Measurements from ENCODE around the gene PDX1.
"Not testable (repeated sequence)": the region's sequence is repeated elsewhere in the genome, so short reads cannot be mapped to it uniquely, and the experiment has no call there.

PDX1 gene

DNA sequence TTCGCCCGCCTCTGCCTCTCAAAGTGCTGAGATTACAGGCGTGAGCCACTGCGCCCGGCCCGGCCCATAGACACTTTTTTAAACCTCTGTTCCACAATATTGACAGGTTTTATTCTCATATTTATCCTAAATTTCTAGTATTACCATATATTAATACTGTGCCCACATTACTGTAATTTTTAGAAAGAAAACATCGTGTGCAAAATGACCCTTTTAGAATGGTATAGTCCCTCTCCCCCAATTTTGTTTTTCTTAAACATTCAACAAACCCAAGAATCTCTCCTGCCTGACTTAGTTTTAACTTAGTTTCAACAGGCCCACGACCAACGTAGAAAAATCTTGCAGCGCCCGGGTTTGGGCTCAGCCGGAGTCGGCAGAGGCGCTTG, 40.2 kb downstream of the PDX1 start:
- H3K4me3 ChIP-seq (ENCODE audit: low read depth, low read length): no peak overlapping the region; the same call in none of the 2 replicates
- DNase-seq (ENCODE audit: low read depth): no peak
- TF ChIP-seq, protein P1, sequence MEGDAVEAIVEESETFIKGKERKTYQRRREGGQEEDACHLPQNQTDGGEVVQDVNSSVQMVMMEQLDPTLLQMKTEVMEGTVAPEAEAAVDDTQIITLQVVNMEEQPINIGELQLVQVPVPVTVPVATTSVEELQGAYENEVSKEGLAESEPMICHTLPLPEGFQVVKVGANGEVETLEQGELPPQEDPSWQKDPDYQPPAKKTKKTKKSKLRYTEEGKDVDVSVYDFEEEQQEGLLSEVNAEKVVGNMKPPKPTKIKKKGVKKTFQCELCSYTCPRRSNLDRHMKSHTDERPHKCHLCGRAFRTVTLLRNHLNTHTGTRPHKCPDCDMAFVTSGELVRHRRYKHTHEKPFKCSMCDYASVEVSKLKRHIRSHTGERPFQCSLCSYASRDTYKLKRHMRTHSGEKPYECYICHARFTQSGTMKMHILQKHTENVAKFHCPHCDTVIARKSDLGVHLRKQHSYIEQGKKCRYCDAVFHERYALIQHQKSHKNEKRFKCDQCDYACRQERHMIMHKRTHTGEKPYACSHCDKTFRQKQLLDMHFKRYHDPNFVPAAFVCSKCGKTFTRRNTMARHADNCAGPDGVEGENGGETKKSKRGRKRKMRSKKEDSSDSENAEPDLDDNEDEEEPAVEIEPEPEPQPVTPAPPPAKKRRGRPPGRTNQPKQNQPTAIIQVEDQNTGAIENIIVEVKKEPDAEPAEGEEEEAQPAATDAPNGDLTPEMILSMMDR (IDR thresholded peaks at IDR 0.05; ENCODE audit: insufficient read depth, low read depth, low read length, missing control alignments): no peak

DNA sequence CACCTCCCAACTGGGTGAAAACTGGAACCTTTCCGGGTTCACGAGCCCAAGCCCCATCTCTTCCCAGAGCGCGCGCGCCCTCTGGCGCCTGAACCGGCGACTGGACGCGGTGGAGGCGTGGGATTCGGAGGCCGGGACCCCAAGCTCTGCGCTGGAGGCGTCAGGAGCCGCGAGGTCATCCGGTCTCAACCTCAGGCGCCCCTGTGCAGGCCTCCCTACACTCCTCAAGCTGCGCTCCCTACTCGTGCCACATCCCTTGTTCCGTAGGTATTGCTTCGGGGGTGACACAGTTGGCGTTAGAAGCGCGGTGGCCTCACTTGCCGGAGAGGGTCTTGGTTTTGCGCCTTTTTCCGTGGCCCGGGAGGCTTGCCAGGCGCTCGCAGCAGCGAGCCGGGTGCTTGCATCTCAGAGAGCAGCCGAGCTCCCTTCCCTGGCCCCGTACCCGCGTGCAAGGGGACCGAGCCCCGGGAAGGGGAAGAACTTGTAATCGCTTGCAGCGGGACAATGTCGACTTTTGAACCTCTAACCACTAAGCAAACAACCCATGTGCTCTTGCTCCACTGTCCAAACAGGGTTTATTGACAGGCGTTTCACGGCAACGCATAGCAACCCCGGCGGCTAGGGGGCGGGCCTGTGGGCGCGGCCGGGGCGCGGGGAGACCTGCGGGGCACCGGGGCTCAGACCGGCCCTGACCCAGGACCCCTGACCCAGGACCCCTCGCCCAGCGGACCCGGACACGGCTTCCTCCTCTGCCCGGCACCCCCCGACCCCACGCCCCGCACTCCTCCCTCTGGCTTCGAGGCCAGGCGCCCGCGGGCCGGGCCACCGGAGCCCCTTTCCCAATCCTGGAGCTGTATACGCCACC, 40.8 kb downstream of the PDX1 start:
- peak overlapping the region; percentile 18 for H3K4me3 ChIP-seq (ENCODE audit: low read depth, low read length)
- DNase-seq (ENCODE audit: low read depth): peak; percentile 45
- TF ChIP-seq, protein P1 (IDR thresholded peaks at IDR 0.05; ENCODE audit: insufficient read depth, low read depth, low read length, missing control alignments): peak; percentile 47

DNA sequence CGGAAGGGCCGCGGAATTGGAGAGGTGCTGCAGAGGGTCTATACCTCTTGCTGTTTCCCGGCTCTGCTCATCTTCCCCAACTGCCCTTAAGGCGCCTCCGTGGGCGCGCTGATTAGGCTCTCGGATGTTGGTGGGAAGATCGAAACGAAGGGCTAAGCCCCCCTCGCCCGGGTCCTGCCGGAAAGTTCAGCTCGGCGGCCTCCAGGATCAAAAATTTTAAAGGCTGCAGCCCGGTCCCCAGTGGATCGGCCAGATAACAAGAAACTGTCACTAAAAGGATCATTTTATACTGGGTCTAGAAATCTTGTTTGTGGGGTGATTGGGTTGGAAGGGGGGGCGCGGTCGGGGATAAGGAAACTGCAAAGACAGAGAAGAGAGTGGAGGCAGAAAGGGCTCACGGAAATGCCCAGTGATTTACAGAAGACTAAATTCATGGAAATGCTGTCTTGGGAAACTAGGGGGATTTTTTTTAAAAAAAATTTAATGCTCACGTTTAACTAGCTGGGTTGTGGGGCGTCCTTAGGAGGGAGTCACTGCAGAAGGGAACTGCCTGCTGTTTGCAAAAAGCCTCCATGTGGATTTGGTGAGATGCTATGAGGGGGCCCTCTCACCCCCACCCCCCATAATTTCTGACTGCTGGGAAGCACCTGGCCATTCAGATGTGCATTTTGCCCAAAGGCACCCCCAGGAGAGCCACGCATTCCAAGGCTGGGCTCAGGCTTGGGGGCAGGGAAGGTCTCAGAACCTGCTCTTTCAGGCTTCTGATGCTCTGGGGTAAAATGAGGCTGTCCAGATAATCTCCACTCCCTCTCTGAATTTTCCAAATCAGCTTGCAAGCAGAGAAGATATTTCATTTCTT, 41.7 kb downstream of the PDX1 start:
- H3K4me3 ChIP-seq (ENCODE audit: low read depth, low read length): no peak overlapping the region
- DNase-seq (ENCODE audit: low read depth): no peak
- TF ChIP-seq, protein P1 (IDR thresholded peaks at IDR 0.05; ENCODE audit: insufficient read depth, low read depth, low read length, missing control alignments): no peak

DNA sequence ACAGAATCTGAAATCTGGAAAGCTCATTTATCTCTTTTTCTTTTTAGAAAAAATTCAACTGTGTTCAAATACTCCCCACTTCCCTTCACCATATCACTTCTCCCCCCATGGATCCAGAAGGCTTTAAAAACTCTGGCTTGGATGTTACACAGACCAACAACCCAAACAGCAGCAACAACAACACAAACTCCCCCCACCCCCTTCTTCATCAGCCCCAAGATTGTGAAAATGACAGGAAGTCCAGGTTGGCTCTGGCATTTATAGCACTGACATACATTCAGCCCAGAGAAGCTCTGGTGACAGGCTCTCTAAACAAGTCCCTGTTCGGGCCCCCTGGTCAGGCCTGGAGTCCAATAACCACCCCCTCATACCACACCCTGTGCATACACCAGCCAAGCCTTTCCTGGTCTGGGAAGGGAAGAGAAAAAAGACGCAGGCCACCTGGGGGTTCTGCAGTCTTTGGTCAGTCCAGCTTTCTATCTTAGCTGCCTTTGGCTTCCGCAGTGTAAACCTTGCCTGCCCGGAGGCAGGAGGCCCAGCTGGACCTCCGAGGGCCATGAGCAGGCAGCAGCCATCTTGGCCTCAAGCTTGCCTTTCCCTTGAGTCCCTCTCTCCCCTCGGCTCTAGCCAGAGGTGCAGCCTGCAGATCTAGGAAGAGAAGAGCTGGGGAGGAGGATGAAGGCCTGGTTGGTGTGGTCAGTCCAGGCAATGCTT, 42.5 kb downstream of the PDX1 start:
- TF ChIP-seq, protein P1 (IDR thresholded peaks at IDR 0.05; ENCODE audit: insufficient read depth, low read depth, low read length, missing control alignments): no peak
- no peak for DNase-seq (ENCODE audit: low read depth)
- H3K4me3 ChIP-seq (ENCODE audit: low read depth, low read length): no peak overlapping the region

DNA sequence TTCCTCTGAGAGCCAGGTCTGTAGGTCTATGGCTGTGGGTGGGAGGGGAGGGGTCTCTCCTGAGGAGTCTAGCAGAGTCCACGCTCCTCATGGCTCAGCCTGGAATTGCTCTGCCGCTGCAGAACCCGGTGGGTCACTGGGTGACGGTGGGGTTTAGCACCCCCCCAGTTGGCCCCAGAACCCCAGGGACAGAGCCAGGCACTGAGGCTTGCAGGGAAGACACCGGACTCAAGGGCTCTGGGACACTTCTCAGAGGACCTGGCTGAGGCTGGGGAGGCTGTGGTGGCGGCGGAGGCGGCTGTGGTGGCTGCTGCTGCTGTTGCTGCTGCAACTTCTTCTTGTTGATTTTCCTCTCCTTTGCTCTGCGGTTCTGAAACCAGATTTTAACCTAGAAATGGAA, 43.2 kb downstream of the PDX1 start:
- TF ChIP-seq, protein P1 (IDR thresholded peaks at IDR 0.05; ENCODE audit: insufficient read depth, low read depth, low read length, missing control alignments): no peak
- no peak for DNase-seq (ENCODE audit: low read depth)
- H3K4me3 ChIP-seq (ENCODE audit: low read depth, low read length): no peak overlapping the region

DNA sequence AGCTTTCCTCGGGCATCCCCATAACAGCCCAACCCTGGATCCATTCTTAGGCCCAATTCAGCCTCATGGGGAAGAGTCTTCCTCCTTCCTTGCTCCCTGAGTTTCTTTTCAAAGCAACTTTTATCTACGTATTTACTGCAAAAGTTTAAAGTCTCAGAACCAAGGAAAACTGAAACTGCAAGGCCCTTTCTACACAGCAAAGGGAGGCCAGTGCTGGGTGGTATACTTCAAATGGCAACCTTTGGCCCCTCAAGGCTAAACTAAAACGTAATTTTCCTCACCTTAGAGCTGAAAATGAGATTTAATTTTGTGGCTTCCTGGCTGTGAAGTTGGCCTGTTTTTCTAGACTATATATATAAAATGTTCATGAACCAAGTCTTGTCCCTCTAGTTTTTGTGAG, 43.7 kb downstream of the PDX1 start:
- DNase-seq (ENCODE audit: low read depth): no peak
- TF ChIP-seq, protein P1 (IDR thresholded peaks at IDR 0.05; ENCODE audit: insufficient read depth, low read depth, low read length, missing control alignments): no peak
- H3K4me3 ChIP-seq (ENCODE audit: low read depth, low read length): no peak overlapping the region

DNA sequence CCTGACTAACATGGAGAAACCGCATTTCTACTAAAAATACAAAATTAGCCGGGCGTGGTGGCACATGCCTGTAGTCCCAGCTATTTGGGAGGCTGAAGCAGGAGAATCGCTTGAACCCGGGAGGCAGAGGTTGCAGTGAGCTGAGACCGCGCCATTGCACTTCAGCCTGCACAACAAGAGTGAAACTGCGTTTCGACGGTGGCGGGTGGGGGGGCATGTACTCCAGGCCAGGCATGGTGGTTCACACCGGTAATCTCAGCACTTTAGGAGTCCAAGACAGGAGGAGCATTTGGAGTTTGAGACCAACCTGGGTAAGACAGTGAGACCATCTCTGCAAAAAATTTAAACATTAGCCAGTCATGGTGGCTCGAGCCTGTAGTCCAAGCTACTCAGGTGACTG, 44.4 kb downstream of the PDX1 start:
- not testable (repeated sequence) for DNase-seq (ENCODE audit: low read depth); H3K4me3 ChIP-seq (ENCODE audit: low read depth, low read length)

Data from GM12865 (cell line).